Mesendoderm (in vitro differentiated cells): ENCODE results near the gene PCAT6.

Source experiments
- DNase-seq: peaks from one replicate; pipeline ENCODE4 v3.0.0; 2013
- H2AK5ac ChIP-seq: 2 replicates; pipeline ENCODE4 v1.6.1; 2013; ENCODE audit warnings: low read length, inconsistent platforms
- H2BK120ac ChIP-seq: 2 replicates; pipeline ENCODE4 v1.6.1; 2013; ENCODE audit warnings: low read depth, mild to moderate bottlenecking, low read length, moderate library complexity, mixed read lengths
- H2BK15ac ChIP-seq: replicated peaks from 2 replicates; pipeline ENCODE4 v1.6.1; 2013; ENCODE audit warnings: low read depth, mild to moderate bottlenecking, moderate library complexity
- H2BK5ac ChIP-seq: 2 replicates; pipeline ENCODE4 v1.6.1; 2013; ENCODE audit warnings: low read length, inconsistent platforms
- H3K18ac ChIP-seq: 2 replicates; pipeline ENCODE4 v1.6.1; 2013; ENCODE audit warnings: mild to moderate bottlenecking, low read length, mixed read lengths
- H3K23ac ChIP-seq: one replicate; pipeline ENCODE4 v1.6.1; 2013; ENCODE audit warnings: low read length
- H3K27ac ChIP-seq: 2 replicates; pipeline ENCODE4 v1.5.1; 2013; ENCODE audit warnings: low read depth, mild to moderate bottlenecking, inconsistent platforms, low read length, moderate library complexity
- H3K27me3 ChIP-seq: 2 replicates; pipeline ENCODE4 v1.6.1; 2013; ENCODE audit warnings: low read length, control low read depth, mild to moderate bottlenecking, inconsistent platforms; ENCODE audit not compliant: insufficient read depth, poor library complexity
- H3K36me3 ChIP-seq: 2 replicates; pipeline ENCODE4 v1.6.1; 2013; ENCODE audit warnings: low read length, inconsistent platforms; ENCODE audit not compliant: control insufficient read depth, insufficient read depth
- H3K4ac ChIP-seq: one replicate; pipeline ENCODE4 v1.6.1; 2013; ENCODE audit warnings: low read depth, mild to moderate bottlenecking, low read length, moderate library complexity
- H3K4me1 ChIP-seq: 2 replicates; pipeline ENCODE4 v1.6.1; 2013; ENCODE audit warnings: low read depth, low read length, inconsistent platforms; ENCODE audit not compliant: control insufficient read depth
- H3K4me2 ChIP-seq: 2 replicates; pipeline ENCODE4 v1.6.1; 2013; ENCODE audit warnings: low read length
- H3K4me3 ChIP-seq: 2 replicates; pipeline ENCODE4 v1.5.1; 2013; ENCODE audit warnings: mild to moderate bottlenecking, low read length
- H3K56ac ChIP-seq: one replicate; pipeline ENCODE4 v1.6.1; 2013; ENCODE audit warnings: low read length
- H3K79me1 ChIP-seq: 2 replicates; pipeline ENCODE4 v1.6.1; 2013; ENCODE audit warnings: low read length, inconsistent platforms
- H3K79me2 ChIP-seq: 2 replicates; pipeline ENCODE4 v1.6.1; 2013; ENCODE audit warnings: mild to moderate bottlenecking, low read length; ENCODE audit not compliant: control insufficient read depth, insufficient read depth
- H3K9ac ChIP-seq: 2 replicates; pipeline ENCODE4 v1.6.1; 2013; ENCODE audit warnings: low read length, inconsistent platforms
- H4K5ac ChIP-seq: one replicate; pipeline ENCODE4 v1.6.1; 2013; ENCODE audit warnings: low read length
- H4K8ac ChIP-seq: one replicate; pipeline ENCODE4 v1.6.1; 2013; ENCODE audit warnings: low read depth, mild to moderate bottlenecking, control low read depth, low read length, moderate library complexity
- WGBS: extraction: QIAGEN DNeasy Blood & Tissue Kit; methylation state at CpG from one replicate; pipeline ENCODE4 v1.1.7; 2013; ENCODE audit warnings: low lambda C conversion rate, missing lambda C conversion rate; ENCODE audit not compliant: insufficient coverage; ENCODE audit errors: extremely low coverage; 5-methylcytosine and 5-hydroxymethylcytosine counted together

Gene PCAT6

DNA sequence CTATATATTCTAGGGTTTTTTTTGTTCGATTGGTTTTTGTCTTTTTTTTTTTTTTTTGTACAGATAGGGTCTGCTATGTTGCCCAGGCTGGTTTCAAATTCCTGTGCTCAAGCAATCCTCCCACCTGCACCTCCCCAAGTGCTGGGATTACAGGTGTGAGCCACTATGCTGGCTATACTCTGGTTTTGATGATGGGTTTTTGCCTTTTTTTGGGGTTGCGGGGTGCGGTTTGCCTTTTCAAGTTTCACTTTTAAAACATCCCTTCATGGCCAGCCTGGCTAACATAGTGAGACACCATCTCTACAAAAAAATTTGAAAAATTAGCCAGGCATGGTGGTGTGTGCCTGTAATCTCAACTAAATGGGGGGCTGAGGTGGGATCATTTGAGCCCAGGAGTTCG lies 12.5 kb upstream of the PCAT6 start:
- Histone ChIP-seq H3K36me3 (no peaks in the 10 kb centered on the region), H3K4me3 (no peak overlapping the region), H3K9ac (no peak overlapping the region), H3K23ac (no peak overlapping the region), H3K79me2 (peaks cover 83% of the 10 kb centered on the region), H3K27ac (no peak overlapping the region), H3K56ac (no peak overlapping the region), H3K18ac (no peak overlapping the region), H3K79me1 (peaks cover 21% of the 10 kb centered on the region), H4K5ac (no peak overlapping the region), H3K4me2 (no peak overlapping the region), H2BK15ac (no peak overlapping the region), H2BK120ac (no peak overlapping the region), H3K4me1 (no peaks in the 10 kb centered on the region), H3K4ac (no peak overlapping the region), H2AK5ac (no peak overlapping the region), H2BK5ac (no peak overlapping the region), H4K8ac (no peak overlapping the region), H3K27me3 (no peaks in the 10 kb centered on the region)
- no peak for DNase-seq
- WGBS, result no CpG with 5 or more reads among the region's 4 CpGs

DNA sequence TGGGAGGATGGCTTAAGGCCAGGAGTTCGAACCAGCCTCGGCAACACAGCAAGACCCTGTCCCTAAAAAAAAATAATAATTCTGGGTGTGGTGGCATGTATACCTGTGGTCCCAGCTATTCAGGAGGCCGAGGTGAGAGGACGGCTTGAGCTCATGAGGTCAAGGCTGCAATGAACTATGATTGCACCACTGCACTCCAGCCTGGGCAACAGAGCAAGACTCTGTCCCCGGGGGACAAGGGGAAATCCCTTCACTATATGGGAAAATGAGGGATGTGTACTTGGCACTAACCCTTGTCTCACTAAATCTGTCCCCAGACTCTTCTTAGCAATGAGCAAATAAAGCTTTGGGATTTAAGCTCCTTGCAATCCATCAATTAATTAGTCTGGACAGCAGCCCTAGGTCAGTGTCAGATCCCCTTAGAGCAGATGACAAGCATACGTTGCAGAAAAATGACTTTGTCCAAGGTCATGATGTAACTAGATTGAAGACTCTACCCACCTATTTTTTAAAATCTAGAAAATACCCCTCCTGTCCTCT lies 11.9 kb upstream of the PCAT6 start:
- no peak overlapping the region for H3K56ac ChIP-seq
- no peak for DNase-seq
- H3K79me2 ChIP-seq, result peaks cover 85% of the 10 kb centered on the region
- no peaks in the 10 kb centered on the region for H3K27me3 ChIP-seq
- H3K23ac ChIP-seq, result no peak overlapping the region
- no peaks in the 10 kb centered on the region for H3K4me1 ChIP-seq
- no peak overlapping the region for H3K4me3 ChIP-seq
- no peak overlapping the region for H3K9ac ChIP-seq
- no peak overlapping the region for H3K18ac ChIP-seq
- no peak overlapping the region for H3K27ac ChIP-seq
- H3K4ac ChIP-seq, result no peak overlapping the region
- no peak overlapping the region for H2BK120ac ChIP-seq
- no CpG with 5 or more reads among the region's 6 CpGs for WGBS
- no peak overlapping the region for H4K8ac ChIP-seq
- no peak overlapping the region for H2AK5ac ChIP-seq
- no peak overlapping the region for H2BK15ac ChIP-seq
- no peak overlapping the region for H2BK5ac ChIP-seq
- no peaks in the 10 kb centered on the region for H3K36me3 ChIP-seq
- H3K4me2 ChIP-seq, result no peak overlapping the region
- no peak overlapping the region for H4K5ac ChIP-seq
- H3K79me1 ChIP-seq, result peaks cover 21% of the 10 kb centered on the region

DNA sequence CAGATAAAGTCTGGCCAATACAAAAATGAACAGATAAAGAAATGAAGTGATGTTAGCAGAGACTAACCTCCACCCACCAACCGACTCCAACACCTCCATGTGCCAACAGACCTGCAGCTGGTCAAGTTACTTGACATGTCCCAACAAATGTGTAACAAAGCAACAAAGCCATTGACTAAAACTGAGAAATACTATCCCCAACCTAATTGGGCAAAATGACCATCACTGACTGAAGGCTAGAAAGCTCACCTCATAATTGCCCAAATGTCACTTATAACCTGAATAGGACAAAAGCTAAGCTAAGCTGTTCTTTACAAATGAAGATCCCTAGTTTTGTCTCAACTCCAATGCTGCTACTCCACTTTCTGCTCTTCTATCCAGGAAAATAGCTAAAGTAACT lies 10.0 kb upstream of the PCAT6 start:
- Histone ChIP-seq H3K56ac (no peak overlapping the region), H2BK120ac (no peak overlapping the region), H3K23ac (no peak overlapping the region), H3K27me3 (no peaks in the 10 kb centered on the region), H4K5ac (no peak overlapping the region), H3K4ac (no peak overlapping the region), H2AK5ac (no peak overlapping the region), H2BK15ac (no peak overlapping the region), H3K4me1 (no peaks in the 10 kb centered on the region), H3K27ac (no peak overlapping the region), H3K79me2 (peaks cover 86% of the 10 kb centered on the region), H3K79me1 (peaks cover 19% of the 10 kb centered on the region), H3K4me2 (no peak overlapping the region), H4K8ac (no peak overlapping the region), H3K9ac (no peak overlapping the region), H3K36me3 (no peaks in the 10 kb centered on the region), H2BK5ac (no peak overlapping the region), H3K18ac (no peak overlapping the region), H3K4me3 (no peak overlapping the region)
- no peak for DNase-seq
- no CpG with 5 or more reads among the region's 1 CpG for WGBS

DNA sequence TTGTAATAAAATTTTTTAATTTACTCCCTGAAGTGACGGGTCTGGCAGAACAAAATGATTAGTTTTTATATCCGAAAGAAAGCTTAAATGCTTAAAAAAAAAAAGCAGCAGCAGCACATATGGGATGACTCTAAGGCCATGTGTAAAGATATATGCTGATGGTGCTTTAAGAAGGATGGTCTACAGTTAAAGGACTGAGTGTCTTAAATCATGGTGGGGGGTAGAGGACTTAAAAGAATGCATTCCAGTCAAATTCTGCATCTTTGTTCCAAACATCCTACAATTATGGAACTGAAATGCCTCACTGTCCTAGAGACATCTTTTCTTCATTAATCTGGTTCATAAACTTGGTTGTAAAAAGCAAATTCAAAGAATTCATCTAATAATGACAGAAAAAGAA lies 9.6 kb upstream of the PCAT6 start:
- DNase-seq, result no peak
- Histone ChIP-seq H4K5ac (no peak overlapping the region), H3K4me3 (no peak overlapping the region), H4K8ac (no peak overlapping the region), H3K23ac (no peak overlapping the region), H3K4me1 (no peaks in the 10 kb centered on the region), H3K18ac (no peak overlapping the region), H2BK5ac (no peak overlapping the region), H2AK5ac (no peak overlapping the region), H3K36me3 (no peaks in the 10 kb centered on the region), H2BK15ac (no peak overlapping the region), H2BK120ac (no peak overlapping the region), H3K27ac (no peak overlapping the region), H3K4me2 (no peak overlapping the region), H3K4ac (no peak overlapping the region), H3K9ac (no peak overlapping the region), H3K79me2 (peaks cover 86% of the 10 kb centered on the region), H3K79me1 (peaks cover 15% of the 10 kb centered on the region), H3K56ac (no peak overlapping the region), H3K27me3 (no peaks in the 10 kb centered on the region)
- WGBS, result no CpG with 5 or more reads among the region's 2 CpGs

DNA sequence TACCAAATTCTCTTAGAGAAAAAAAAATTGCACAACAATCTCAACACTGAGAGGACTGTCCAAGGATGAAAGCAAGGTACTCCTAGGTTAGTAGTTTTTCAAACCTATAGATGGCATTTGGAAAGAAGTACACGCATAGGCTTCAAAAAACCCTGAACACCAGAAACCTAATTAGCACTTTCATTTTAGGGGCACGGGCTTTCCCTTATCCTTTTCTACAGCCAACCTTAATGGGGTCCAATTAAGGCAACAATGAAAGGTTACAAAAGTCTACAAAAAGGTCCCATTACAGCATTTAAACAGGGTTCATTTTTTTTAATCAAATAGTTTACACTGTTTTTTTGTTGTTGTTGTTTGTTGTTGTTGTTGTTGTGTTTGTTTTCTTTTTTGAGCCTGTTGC lies 8.7 kb upstream of the PCAT6 start:
- H3K4ac ChIP-seq, result no peak overlapping the region
- no peak overlapping the region for H3K4me3 ChIP-seq
- peaks cover 86% of the 10 kb centered on the region for H3K79me2 ChIP-seq
- peaks cover 7% of the 10 kb centered on the region for H3K79me1 ChIP-seq
- no peak overlapping the region for H3K27ac ChIP-seq
- no peak overlapping the region for H2BK5ac ChIP-seq
- no peak overlapping the region for H3K23ac ChIP-seq
- no peak overlapping the region for H3K56ac ChIP-seq
- H4K8ac ChIP-seq, result no peak overlapping the region
- no peak overlapping the region for H2BK120ac ChIP-seq
- no peaks in the 10 kb centered on the region for H3K36me3 ChIP-seq
- H2BK15ac ChIP-seq, result no peak overlapping the region
- no peak for DNase-seq
- no peak overlapping the region for H3K9ac ChIP-seq
- no CpG with 5 or more reads among the region's 2 CpGs for WGBS
- H3K4me2 ChIP-seq, result no peak overlapping the region
- H3K4me1 ChIP-seq, result no peaks in the 10 kb centered on the region
- no peaks in the 10 kb centered on the region for H3K27me3 ChIP-seq
- H2AK5ac ChIP-seq, result no peak overlapping the region
- H3K18ac ChIP-seq, result no peak overlapping the region
- H4K5ac ChIP-seq, result no peak overlapping the region
